ENCODE results near the gene LRFN5.
"Not testable (repeated sequence)": the region's sequence is repeated elsewhere in the genome, so short reads cannot be mapped to it uniquely, and the experiment has no call there.

Gene LRFN5

GRCh38 chr14:41905394-41905964, 298.8 kb downstream of the LRFN5 start:
- DNase-seq: no peak

GRCh38 chr14:41911155-41911554, 304.5 kb downstream of the LRFN5 start:
- not testable (repeated sequence) for DNase-seq

- no peak for DNase-seq
These were observed 306.7 kb downstream of the LRFN5 start for GRCh38 chr14:41913398-41913797.

GRCh38 chr14:41915732-41916131, 309.1 kb downstream of the LRFN5 start:
- no peak for DNase-seq

GRCh38 chr14:41916313-41916712, 309.6 kb downstream of the LRFN5 start:
- DNase-seq: no peak

GRCh38 chr14:41925409-41925808, 318.7 kb downstream of the LRFN5 start:
- no peak for DNase-seq

- no peak for DNase-seq
These were observed 343.9 kb downstream of the LRFN5 start for GRCh38 chr14:41950428-41951151.

All from HCEC 1CT (cell line).